GM19463 (cell line): ENCODE data around the gene VDR.

Experiments
- ATAC-seq: cut with Tn5 transposase; IDR thresholded peaks from one replicate; pipeline ENCODE4 v1.9.1; 2021; ENCODE audit warnings: mild to moderate bottlenecking, moderate library complexity; ENCODE audit not compliant: unreplicated experiment

VDR gene

GRCh38 chr12:47904713-47905709 lies at the start of gene VDR:
Gene VDR (minus strand): TSS chr12:47904994. CDS start chr12:47879113, 25,881 bp downstream.
- ATAC-seq: peak; percentile 58

DNA sequence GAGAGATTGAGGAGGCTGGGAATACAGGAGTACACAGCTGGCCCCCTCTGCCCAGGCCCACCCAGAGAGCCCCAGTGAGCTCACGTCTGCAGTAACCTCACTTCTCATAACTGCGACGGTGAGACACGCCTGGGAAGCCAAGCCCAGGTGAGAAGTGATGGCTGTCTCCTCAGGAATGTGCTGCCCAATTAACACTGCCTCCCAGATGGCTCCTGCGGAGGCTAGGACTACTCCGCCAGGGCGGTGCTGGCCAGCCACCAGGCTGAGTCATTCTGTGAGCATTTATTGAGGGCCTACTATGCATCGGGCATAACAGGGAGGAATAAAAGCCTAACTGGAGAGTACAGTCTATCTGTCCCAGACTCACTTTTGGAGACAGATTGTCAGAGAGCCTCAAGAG lies 49.3 kb upstream of the VDR start:
- ATAC-seq: no peak

DNA sequence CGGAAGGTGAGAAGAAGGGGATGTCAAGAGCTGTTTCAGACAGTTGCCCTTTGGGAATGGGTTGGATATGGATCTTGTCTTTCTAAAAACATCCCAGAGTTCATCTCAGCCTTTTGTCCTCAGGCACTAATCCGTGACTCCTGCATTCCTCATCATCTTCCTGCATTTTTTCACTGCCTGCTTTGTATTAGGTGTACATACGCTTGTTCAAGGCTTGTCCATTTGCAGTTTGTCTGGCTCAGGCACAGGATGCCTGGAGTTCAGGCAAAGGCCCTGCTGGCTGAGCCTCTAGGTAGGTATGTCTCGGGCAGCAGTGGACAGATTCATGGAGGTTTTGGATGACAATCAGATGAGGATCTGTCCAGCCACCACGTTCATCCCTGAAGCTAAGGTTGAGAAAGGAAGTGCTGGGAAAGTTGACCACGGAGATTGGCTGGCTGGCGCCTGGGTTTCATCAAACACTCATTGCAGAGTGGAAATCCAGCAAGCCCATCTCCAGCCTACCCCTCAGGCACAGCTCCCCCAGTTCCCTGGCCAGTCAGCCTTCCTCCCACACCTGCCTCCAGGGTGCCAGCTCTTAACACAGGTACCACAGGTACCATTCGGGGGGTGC lies 46.2 kb upstream of the VDR start:
- no peak for ATAC-seq

GRCh38 chr12:47949441-47950341 lies 44.9 kb upstream of the VDR start:
- no peak for ATAC-seq

- no peak for ATAC-seq
These were observed 42.5 kb upstream of the VDR start for GRCh38 chr12:47947341-47947740.

DNA sequence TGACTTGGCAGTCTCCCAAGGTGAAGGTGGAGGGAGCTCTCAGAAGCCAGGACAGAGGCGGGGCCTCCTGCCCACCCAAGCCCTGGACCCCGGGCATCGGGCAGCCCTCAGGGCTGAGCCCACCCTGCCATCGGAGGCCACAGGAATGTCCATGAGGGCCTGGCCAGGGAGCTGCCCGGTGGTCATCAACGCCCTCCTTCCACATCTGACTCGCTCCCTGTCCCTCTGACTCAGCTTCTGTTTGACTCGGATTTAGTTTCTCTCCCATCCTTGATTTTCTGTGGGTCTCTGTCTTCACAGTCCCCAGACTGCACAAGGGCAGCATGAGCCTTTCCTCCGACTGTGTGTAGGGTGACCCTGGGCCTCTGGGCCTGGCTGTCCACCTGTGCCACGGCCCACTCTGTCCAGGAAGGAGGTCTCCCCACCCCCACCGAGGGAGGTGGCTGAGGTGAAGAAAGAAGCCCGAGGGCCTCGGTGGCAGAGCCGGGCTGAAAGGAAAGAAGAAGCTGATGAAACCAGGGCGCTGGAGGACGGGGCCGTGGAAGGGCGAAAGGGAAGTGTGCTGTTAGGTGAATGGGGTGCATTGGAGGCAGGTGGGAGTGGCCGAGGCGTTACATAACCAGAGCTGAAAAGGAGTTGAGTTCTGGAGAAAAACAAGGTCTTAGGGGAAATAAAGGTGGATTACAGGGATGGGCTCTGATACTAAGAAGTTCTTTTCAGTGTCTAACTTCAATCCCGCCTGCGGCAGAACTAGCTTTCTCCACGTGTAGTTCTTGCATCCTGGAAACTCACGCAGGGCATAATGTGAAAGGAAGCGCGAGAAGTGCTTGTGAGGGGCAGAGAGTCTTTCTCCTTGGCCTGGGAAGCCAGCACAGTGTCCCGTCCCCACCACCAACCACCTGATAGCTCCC lies 41.9 kb upstream of the VDR start:
- no peak for ATAC-seq

- no peak for ATAC-seq
These were observed 40.5 kb upstream of the VDR start for GRCh38 chr12:47945341-47945728.

- no peak for ATAC-seq
These were observed 40.0 kb upstream of the VDR start for GRCh38 chr12:47944685-47945340.

- ATAC-seq: no peak
These were observed 39.0 kb upstream of the VDR start for GRCh38 chr12:47943623-47944340.

DNA sequence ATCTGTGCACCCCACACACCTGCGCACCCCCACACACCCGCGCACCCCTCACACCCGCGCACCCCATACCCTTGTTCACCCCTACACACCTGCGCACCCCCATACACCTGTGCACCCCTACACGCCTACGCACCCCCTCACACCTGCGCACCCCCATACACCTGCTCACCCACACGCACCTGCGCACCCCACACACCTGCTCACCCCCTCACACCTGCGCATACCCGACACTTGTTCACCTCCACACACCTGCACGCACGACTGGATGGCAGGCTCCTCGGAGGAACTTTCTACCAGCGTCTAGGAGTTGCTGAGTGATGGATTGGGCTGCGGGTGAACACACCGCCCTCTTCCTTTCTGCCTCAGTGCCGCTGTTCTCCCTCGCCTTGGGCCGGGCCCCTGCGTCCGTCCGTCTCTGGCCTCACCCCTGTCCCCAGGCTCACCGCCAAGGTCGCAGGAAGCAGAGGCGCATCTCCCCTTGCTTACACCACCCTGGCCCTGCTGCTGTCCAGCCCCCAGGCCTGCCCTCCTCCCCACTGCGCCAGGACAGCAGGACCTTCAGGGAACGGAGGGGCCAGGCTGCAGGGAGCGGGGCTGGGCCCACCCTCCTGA lies 37.9 kb upstream of the VDR start:
- no peak for ATAC-seq

DNA sequence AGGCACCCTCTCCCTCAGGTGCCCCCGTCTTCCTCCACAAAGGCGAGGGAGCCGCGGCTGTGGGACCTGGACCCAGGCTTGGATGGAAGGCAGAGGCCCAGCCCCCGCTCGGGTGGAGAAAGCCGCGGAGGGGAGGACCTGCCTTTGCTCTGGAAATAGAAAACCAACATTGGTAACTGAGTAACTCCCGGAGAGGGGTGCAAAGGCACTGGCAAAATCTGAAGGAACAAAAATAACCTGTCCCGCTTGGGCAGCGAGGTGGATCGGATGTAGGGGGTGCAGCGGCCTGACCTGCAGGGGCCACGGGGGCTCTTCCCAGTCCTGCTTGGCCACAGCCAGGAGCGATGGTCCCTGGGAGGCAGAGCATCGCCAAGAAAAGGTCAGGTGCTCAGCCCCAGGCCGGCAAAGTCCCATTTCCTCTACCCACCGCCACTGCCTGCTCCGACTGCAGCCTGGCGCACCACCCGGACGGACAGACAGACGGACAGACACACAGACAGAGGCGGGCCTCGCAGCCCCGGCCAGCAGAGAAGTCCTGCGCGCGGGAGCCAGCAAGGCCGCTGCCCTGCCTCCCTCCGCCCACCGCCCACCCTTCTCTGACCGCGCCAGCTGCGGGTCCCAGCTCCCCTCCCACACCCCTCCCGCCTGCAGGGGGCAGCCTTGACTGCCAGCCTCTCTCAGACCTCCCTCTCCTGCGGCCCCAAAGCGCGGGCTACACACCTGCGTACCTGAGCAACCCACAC lies 37.2 kb upstream of the VDR start:
- no peak for ATAC-seq

GRCh38 chr12:47941475-47941780 lies 36.6 kb upstream of the VDR start:
- no peak for ATAC-seq

- ATAC-seq: no peak
These were observed 36.1 kb upstream of the VDR start for GRCh38 chr12:47940773-47941474.

- no peak for ATAC-seq
These were observed 34.3 kb upstream of the VDR start for GRCh38 chr12:47939009-47939601.

DNA sequence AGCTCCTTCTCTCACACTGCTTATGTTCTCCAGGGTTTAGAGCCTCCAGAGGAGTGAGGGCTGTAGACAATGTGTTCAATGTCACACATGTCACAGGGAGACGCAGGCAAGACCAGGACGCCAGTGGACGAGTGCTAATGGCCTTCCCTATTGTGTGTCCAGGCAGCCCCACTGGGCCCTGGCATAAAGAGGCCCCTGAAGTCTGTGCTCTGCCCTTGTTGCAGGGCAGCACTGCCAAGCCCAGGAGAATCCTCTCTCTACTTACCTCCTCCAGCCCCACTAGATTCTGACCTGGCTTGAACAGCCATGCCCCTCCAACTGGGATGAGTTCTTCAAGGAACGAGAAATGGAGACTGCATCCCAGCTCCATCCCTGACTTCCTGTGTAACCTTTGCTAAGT lies 33.8 kb upstream of the VDR start:
- ATAC-seq: no peak

DNA sequence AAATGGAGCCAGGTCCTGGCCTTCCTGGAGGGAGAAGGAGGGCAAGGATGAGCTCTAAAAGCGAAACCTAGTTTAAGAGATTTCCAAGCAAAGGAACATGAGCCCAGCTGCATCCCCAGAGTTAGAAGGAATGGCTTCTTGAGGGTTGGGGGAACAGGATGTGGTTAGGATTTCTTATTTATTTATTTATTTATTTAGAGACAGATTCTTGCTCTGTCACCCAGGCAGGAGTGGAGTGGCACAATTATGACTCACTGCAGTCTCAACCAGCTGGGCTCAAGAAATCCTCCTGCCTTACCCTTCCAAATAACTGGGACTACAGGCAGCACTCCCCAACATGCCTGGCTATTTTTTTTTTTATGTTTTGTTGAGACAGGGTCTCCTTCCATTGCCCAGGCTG lies 33.3 kb upstream of the VDR start:
- ATAC-seq: no peak

DNA sequence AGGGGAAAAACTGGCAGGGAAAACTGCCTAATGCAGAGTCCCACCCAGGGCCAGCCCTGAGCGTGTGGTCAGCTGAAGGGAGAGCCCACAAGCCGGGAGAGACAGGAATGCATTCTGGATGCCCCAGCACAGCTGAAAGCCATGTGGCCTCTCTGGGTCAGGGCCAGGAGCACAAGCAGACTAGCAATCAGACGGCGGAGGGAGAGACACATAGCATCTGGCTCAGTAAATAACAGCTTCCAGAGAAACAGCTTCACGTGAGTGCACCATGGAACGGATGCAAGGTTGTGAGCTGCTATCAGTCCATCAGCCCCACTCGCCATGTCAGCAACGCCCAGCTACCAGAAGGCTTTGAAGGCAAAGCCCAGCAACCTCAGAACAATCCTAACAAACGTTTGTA lies 30.4 kb upstream of the VDR start:
- no peak for ATAC-seq
